Activated CD4-positive, alpha-beta T cell treated with anti-CD3 and anti-CD28 coated beads for 4 hours (primary cell): Measurements from ENCODE around the gene UROD.
"Not testable (repeated sequence)": the region's sequence is repeated elsewhere in the genome, so short reads cannot be mapped to it uniquely, and the experiment has no call there.

Experiments
- DNase-seq, 2 donors: peaks; one replicate each; pipeline ENCODE4 v3.0.0-alpha.2; 2020

Gene UROD

DNA sequence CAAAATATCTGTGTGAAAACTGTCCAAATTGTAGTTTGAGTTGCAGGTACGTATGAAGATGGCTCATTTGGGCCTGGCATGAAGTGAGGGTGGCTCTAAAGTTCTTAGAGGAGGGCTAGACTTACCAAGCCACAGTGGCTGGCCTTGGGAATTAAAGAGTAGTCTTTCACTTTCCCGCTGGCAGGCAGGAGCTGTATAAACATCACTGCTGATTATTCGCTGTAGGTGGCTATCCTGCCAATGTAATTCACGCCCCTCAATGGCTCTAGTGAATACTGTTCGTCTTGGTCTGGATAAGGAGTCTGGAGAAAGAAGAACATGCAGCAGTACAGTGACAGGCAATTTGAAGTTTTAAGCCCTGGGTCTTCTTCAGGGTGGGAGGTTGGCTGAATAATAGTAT is 31.0 kb downstream of the UROD start:
- DNase-seq: no peak

DNA sequence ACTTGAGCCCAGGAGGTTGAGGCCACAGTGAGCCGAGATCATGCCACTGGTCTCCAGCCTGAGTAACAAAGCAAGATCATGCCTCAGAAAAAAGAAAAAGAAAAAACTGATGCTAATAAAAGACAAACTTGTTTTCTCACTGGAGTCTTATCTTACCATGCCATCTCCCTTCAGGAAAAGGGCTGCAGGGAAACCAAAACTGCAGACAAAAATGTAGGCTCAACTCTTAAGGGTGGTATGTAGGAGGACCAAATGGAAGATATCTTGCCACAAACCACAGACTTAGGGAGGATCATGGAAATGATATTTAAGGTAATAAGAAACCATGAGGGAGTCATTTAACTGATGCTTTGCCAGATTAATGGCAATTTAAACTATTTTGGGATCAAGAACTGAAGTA is 32.9 kb downstream of the UROD start:
- no peak for DNase-seq

DNA sequence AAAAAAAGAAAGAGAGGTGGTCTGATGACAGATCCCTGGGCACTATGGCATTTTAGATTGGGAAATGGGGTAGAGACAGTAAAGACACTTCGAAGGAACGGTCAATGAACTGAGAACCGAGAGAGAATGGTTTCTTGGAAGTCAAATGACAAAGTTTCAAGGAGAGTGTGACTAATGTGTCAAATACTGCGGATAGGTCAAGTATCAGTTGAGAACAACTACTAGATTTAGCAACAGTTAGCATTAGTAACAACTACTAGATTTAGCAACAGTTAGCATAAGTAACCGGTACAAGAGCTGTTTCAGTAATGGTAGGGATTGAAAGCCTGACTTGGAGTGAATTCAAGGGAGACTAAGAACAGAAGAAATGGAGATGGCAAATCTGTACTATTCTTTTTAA is 35.0 kb downstream of the UROD start:
- DNase-seq: no peak

DNA sequence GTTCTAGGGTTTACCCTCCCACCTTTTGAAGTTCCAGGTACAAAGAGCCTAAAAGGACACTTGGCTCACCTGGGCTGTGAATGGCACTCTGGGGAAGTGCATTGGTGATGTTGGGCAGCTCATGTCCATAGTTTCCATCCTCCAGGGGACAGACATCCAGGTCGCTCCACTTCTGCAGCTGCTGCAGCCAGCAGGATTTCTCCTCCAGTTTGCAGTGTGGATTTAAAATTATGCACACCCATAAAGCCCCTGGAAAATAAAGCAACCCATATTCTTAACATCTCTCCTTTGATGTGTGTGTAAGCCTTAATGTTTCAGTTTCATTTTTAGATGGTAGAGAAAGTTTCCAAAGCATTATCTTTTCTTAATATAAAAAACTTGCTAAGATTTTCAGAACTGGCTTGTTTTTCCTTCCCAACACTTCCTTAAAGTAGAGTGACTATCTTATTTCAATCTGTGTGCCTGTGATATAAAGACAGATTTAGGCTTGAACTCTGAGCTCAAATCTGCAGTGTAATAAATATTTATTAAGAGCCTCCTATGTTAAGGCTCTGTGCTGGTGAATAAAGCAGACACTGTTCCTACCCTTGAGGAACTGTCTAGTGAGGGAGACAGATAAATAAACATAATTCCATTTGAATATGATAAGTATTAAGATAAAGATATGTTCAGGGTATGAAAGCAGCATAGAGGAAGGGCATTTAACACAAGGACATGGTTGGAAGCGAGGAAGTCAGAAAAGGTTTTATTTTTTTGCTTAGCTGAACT is 39.1 kb downstream of the UROD start:
- no peak for DNase-seq

DNA sequence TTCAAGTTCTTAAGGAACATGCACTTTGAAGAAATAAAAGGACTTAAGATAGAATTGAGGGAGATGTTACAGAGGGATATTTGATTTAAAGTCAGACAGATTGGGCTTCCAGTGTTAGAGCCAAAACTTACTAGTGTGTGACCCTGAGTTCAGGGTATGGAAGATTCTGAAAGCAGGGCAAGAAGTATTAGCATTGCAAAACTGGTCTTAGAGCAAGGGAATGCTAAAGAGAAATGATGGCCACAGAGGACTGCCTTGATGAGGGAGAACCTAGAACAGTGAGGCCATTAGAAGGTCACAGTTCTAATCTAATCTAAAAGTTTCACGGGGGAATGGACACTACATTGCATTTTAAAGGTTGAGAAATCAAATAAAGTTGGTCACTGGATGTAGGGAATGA is 45.5 kb downstream of the UROD start:
- no peak for DNase-seq

DNA sequence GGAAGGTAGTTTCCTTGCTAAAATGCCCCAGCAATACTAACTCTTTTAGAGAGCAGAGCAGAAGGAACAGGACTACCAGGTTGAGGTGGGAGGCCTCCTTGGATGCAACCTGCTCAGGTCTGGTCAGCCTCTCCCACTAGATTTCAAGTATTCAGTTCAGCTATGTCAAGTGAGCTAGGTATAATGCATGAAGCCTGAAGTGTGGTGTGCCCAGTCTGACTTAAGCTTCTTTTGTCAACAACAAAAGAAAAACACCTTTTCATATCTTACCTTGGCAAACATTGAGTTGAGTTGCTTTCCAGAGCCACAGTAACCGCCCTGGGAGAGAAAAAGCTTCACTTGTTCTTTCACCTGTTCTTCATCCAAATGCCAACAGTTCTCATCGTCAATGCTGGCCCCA is 47.8 kb downstream of the UROD start:
- no peak for DNase-seq

DNA sequence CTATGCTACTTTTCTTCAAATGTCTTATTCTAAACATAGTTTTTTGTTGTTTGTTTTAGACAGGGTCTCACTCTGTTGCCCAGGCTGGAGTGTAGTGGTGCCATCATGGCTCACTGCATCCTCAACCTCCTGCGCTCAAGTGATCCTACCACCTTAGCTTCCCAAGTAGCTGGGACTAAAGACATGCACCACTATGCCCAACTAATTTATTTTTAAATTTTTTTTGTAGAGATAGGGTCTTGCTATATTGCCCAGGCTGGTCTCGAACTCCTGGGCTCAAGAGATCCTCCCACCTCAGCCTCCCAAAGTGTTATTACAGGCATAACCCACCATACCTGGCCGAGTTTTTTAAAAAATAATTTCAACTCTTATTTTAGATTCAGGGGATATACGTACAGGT is 50.4 kb downstream of the UROD start:
- DNase-seq: not testable (repeated sequence)

DNA sequence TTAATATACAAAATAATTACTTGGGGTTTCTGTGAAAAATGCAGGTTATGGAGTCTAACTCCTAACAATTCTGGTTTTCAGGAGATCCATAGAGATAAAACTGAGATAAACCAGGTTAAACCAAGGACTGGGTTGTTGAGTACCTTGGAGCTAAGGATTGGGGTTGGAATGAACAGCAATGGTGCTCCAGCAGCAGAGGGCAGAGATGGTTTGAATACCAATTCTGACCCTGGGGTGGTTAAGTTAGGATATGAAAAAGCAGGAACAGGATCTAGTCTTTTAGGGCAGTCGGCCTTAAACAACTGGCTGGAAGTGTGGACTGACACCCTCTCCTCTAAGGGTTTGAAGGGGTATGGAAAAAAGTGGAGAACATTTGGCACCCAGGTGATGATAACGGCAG is 53.0 kb downstream of the UROD start:
- no peak for DNase-seq
